Liver (tissue), 3 donors: ENCODE data around the gene KIRREL3.

Source experiments
- GABPA ChIP-seq, 2 donors: IDR thresholded peaks in 1 of 2; conservative IDR thresholded peaks in 1 of 2; 2 replicates each; pipeline ENCODE4 v1.6.1; 2016; ENCODE audit warnings: antibody characterized with exemption in 2 of 2, mild to moderate bottlenecking in 1 of 2, moderate library complexity in 1 of 2
- TF ChIP-seq, protein P1 (sequence below): fragments of 150-350 bp; IDR thresholded peaks from 2 replicates; pipeline ENCODE4 v1.5.1; 2017; ENCODE audit warnings: improper control_type of control experiment, low read depth, low read length; ENCODE audit not compliant: missing input control
- donor health status: healthy.
- donor health status: healthy.

DNA sequence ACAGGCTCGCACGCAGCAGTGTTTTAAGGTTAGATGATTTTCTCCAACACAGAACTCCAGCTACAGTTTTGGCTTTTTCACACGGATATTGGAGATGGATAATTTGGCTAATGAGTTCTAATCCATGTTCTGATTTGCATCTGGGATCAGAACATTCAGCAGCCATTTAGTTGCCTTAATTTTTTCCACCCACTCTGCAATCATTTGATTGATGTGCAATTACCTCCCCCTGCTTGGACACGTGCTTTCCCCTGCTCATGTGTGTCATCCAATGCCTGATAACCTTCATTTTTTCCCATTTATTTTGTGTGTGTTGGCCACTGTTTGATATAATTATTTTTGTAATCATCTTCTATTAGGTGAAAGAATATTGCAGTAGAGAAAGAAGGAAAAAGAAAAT, 387.3 kb downstream of the KIRREL3 start:
- no peak for TF ChIP-seq GABPA (IDR thresholded peaks at IDR 0.05 in 1 of 2, conservative IDR thresholded peaks at IDR 0.05 in 1 of 2)
- TF ChIP-seq, protein P1, sequence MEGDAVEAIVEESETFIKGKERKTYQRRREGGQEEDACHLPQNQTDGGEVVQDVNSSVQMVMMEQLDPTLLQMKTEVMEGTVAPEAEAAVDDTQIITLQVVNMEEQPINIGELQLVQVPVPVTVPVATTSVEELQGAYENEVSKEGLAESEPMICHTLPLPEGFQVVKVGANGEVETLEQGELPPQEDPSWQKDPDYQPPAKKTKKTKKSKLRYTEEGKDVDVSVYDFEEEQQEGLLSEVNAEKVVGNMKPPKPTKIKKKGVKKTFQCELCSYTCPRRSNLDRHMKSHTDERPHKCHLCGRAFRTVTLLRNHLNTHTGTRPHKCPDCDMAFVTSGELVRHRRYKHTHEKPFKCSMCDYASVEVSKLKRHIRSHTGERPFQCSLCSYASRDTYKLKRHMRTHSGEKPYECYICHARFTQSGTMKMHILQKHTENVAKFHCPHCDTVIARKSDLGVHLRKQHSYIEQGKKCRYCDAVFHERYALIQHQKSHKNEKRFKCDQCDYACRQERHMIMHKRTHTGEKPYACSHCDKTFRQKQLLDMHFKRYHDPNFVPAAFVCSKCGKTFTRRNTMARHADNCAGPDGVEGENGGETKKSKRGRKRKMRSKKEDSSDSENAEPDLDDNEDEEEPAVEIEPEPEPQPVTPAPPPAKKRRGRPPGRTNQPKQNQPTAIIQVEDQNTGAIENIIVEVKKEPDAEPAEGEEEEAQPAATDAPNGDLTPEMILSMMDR: no peak
